IMR-90 (cell line): Measurements from ENCODE around the gene NMUR1. TPM values are rescaled to one million over a fixed set of nuclear protein-coding genes. Genes with fewer than 3 reads are reported as not detected.

Experiments used
- ATAC-seq: fragments of 200-7000 bp; cut with Tn5 transposase; 2 replicates; pipeline ENCODE4 v1.9.1; 2020; ENCODE audit warnings: low read depth, mild to moderate bottlenecking, moderate library complexity
- BruUV-seq: library from RNA; stranded (reverse); fragments of 400-500 nt; replicated peaks from 2 replicates; lab custom pipeline; 2021; lab: Mats Ljungman, UMichigan
- CTCF ChIA-PET: fragments of 300-600 bp; formaldehyde crosslinking; extraction: SDS; loops from one replicate; lab custom pipeline; 2021; ENCODE audit warnings: antibody characterized with exemption; lab: Yijun Ruan, JAX
- POLR2A ChIA-PET: fragments of 300-600 bp; sonication (Branson Sonifier 250); formaldehyde crosslinking; loops from one replicate; lab custom pipeline; 2022; ENCODE audit warnings: antibody characterized with exemption; ENCODE audit not compliant: unreplicated experiment; lab: Charles Lee
- DNase-seq: peaks from one replicate; pipeline ENCODE4 v3.0.0; 2013
- H2AFZ ChIP-seq: replicated peaks from 2 replicates; pipeline ENCODE3; 2013; ENCODE audit warnings: low read length, mild to moderate bottlenecking; ENCODE audit not compliant: poor library complexity
- H2AK5ac ChIP-seq: 2 replicates; pipeline ENCODE4 v1.6.1; 2013; ENCODE audit warnings: low read depth, low read length, inconsistent platforms
- H2AK9ac ChIP-seq: replicated peaks from 2 replicates; pipeline ENCODE3; 2013; ENCODE audit warnings: mild to moderate bottlenecking, low read depth, low read length, moderate library complexity; ENCODE audit not compliant: poor library complexity
- H2BK120ac ChIP-seq: 2 replicates; pipeline ENCODE4 v1.6.1; 2013; ENCODE audit warnings: low read depth, low read length, inconsistent platforms
- H2BK15ac ChIP-seq: 3 replicates; pipeline ENCODE4 v1.6.1; 2013; ENCODE audit warnings: low read depth, low read length, inconsistent platforms
- H2BK20ac ChIP-seq: 2 replicates; pipeline ENCODE4 v1.6.1; 2013; ENCODE audit warnings: low read depth, mild to moderate bottlenecking, inconsistent platforms, low read length, moderate library complexity
- H2BK5ac ChIP-seq: 2 replicates; pipeline ENCODE4 v1.6.1; 2013; ENCODE audit warnings: mild to moderate bottlenecking, low read depth, low read length, inconsistent platforms; ENCODE audit not compliant: poor library complexity, severe bottlenecking
- H3K14ac ChIP-seq: replicated peaks from 2 replicates; pipeline ENCODE4 v1.6.1; 2013; ENCODE audit warnings: low read depth, low read length, inconsistent platforms
- H3K18ac ChIP-seq: 2 replicates; pipeline ENCODE4 v1.6.1; 2013; ENCODE audit warnings: low read depth, low read length, control low read depth
- H3K23ac ChIP-seq: 2 replicates; pipeline ENCODE4 v1.6.1; 2013; ENCODE audit warnings: low read depth, low read length, inconsistent platforms
- H3K27ac ChIP-seq: 2 replicates; pipeline ENCODE4 v1.5.1; 2013; ENCODE audit warnings: mild to moderate bottlenecking, control low read depth, low read length; ENCODE audit not compliant: insufficient read depth
- H3K27me3 ChIP-seq: 2 replicates; pipeline ENCODE4 v1.6.1; 2013; ENCODE audit warnings: low read length; ENCODE audit not compliant: control insufficient read depth, insufficient read depth
- H3K36me3 ChIP-seq: 2 replicates; pipeline ENCODE4 v1.6.1; 2013; ENCODE audit warnings: low read length, mixed read lengths; ENCODE audit not compliant: control insufficient read depth, insufficient read depth
- H3K4ac ChIP-seq: 2 replicates; pipeline ENCODE4 v1.6.1; 2013; ENCODE audit warnings: low read depth, low read length, inconsistent platforms
- H3K4me1 ChIP-seq: 2 replicates; pipeline ENCODE4 v1.6.1; 2013; ENCODE audit warnings: low read length, mixed read lengths; ENCODE audit not compliant: control insufficient read depth, insufficient read depth
- H3K4me2 ChIP-seq: 2 replicates; pipeline ENCODE4 v1.6.1; 2013; ENCODE audit warnings: low read depth, mild to moderate bottlenecking, control low read depth, low read length, moderate library complexity
- H3K4me3 ChIP-seq: 2 replicates; pipeline ENCODE4 v1.5.1; 2013; ENCODE audit warnings: low read depth, mild to moderate bottlenecking, control low read depth, low read length, moderate library complexity; ENCODE audit not compliant: insufficient read depth
- H3K56ac ChIP-seq: 2 replicates; pipeline ENCODE4 v1.6.1; 2013; ENCODE audit warnings: low read length, inconsistent platforms; ENCODE audit not compliant: insufficient read depth; ENCODE audit errors: extremely low read depth
- H3K79me1 ChIP-seq, 2 experiments: 2 replicates each; pipeline ENCODE4 v1.6.1; 2013; ENCODE audit warnings: low read length in 2 of 2, inconsistent platforms in 1 of 2, low read depth in 1 of 2
- H3K9ac ChIP-seq: 2 replicates; pipeline ENCODE4 v1.6.1; 2013; ENCODE audit warnings: low read depth, low read length, control low read depth
- H3K9me1 ChIP-seq: 2 replicates; pipeline ENCODE4 v1.6.1; 2013; ENCODE audit warnings: low read length, inconsistent platforms; ENCODE audit not compliant: insufficient read depth
- H3K9me3 ChIP-seq: 2 replicates; pipeline ENCODE4 v1.6.1; 2013; ENCODE audit warnings: low read length; ENCODE audit not compliant: control insufficient read depth, insufficient read depth
- H4K20me1 ChIP-seq: 2 replicates; pipeline ENCODE4 v1.6.1; 2013; ENCODE audit warnings: low read length, inconsistent platforms; ENCODE audit not compliant: insufficient read depth
- H4K5ac ChIP-seq: 2 replicates; pipeline ENCODE4 v1.6.1; 2013; ENCODE audit warnings: mild to moderate bottlenecking, low read depth, low read length, control low read depth
- H4K8ac ChIP-seq, 2 experiments: 2 replicates each; pipeline ENCODE4 v1.6.1; 2013; ENCODE audit warnings: low read depth in 2 of 2, low read length in 2 of 2, control low read depth in 1 of 2, inconsistent platforms in 1 of 2
- H4K91ac ChIP-seq: 2 replicates; pipeline ENCODE4 v1.6.1; 2013; ENCODE audit warnings: low read depth, low read length, inconsistent platforms; ENCODE audit not compliant: insufficient read depth
- CEBPB ChIP-seq: IDR thresholded peaks from 2 replicates; pipeline ENCODE4 v1.6.1; 2012; ENCODE audit warnings: low read depth, low read length, improper control_type of control experiment
- CHD1 ChIP-seq: IDR thresholded peaks from 2 replicates; pipeline ENCODE4 v1.6.1; 2012; ENCODE audit warnings: low read depth, low read length, improper control_type of control experiment
- FOS ChIP-seq: fragments of 150-350 bp; IDR thresholded peaks from 2 replicates; pipeline ENCODE4 v1.6.1; 2016; ENCODE audit warnings: low read depth, low read length
- MAFK ChIP-seq: IDR thresholded peaks from 2 replicates; pipeline ENCODE4 v1.6.1; 2012; ENCODE audit warnings: low read depth, low read length, improper control_type of control experiment
- MAZ ChIP-seq: IDR thresholded peaks from 2 replicates; pipeline ENCODE4 v1.6.1; 2012; ENCODE audit warnings: low read depth, mild to moderate bottlenecking, low read length, improper control_type of control experiment, moderate library complexity, borderline replicate concordance
- MXI1 ChIP-seq: IDR thresholded peaks from 2 replicates; pipeline ENCODE4 v1.6.1; 2012; ENCODE audit warnings: low read depth, mild to moderate bottlenecking, low read length, moderate library complexity, borderline replicate concordance
- NFE2L2 ChIP-seq: fragments of 150-350 bp; IDR thresholded peaks from 2 replicates; pipeline ENCODE4 v1.6.1; 2016; ENCODE audit warnings: low read depth, mild to moderate bottlenecking, low read length
- POLR2A ChIP-seq: IDR thresholded peaks from 2 replicates; pipeline ENCODE4 v1.6.1; 2012; ENCODE audit warnings: mild to moderate bottlenecking, low read depth, low read length
- RAD21 ChIP-seq: IDR thresholded peaks from 2 replicates; pipeline ENCODE4 v1.6.1; 2012; ENCODE audit warnings: low read length, improper control_type of control experiment
- RCOR1 ChIP-seq: IDR thresholded peaks from 2 replicates; pipeline ENCODE4 v1.6.1; 2012; ENCODE audit warnings: mild to moderate bottlenecking, low read length, improper control_type of control experiment; ENCODE audit not compliant: insufficient replicate concordance
- RFX5 ChIP-seq: IDR thresholded peaks from 2 replicates; pipeline ENCODE4 v1.8.0; 2012; ENCODE audit warnings: low read depth, mild to moderate bottlenecking, low read length, moderate library complexity
- SMC3 ChIP-seq: fragments of 150-350 bp; IDR thresholded peaks from 2 replicates; pipeline ENCODE4 v1.6.1; 2016; ENCODE audit warnings: low read depth, mild to moderate bottlenecking, antibody characterized with exemption, low read length, moderate library complexity
- USF2 ChIP-seq: fragments of 150-350 bp; IDR thresholded peaks from 2 replicates; pipeline ENCODE4 v1.6.1; 2017; ENCODE audit warnings: mild to moderate bottlenecking, antibody characterized with exemption, low read length, low read depth
- WGBS, 2 experiments: methylation state at CpG; one replicate each; pipeline versions ENCODE4 v1.1.5 to v1.1.7; 2013; ENCODE audit warnings: missing lambda C conversion rate in 2 of 2; ENCODE audit not compliant: insufficient read length in 1 of 2; ENCODE audit errors: extremely low coverage in 2 of 2; 5-methylcytosine and 5-hydroxymethylcytosine counted together
- dilution Hi-C: fragments of 300-500 bp; cut with HindIII; formaldehyde crosslinking; loops from one replicate; pipeline ENCODE4 v1.14.3; 2018; ENCODE audit warnings: low sequenced_read_pairs; ENCODE audit not compliant: unreplicated experiment
- in situ Hi-C: fragments of 300-500 bp; cut with MboI; formaldehyde crosslinking; loops from 3 replicates; pipeline ENCODE4 v1.14.3; 2019; ENCODE audit warnings: low sequenced_read_pairs, inconsistent platforms, mixed read lengths
- intact Hi-C: fragments of 100-400 bp; cut with micrococcal nuclease; formaldehyde crosslinking; loops from 2 replicates; pipeline ENCODE4 v1.10.0; 2022
- polyA plus RNA-seq, 3 experiments: library from polyadenylated mRNA; depleted of rRNA; stranded (reverse); fragments of >200 nt; gene quantifications; 2 replicates each; pipeline ENCODE4 v1.2.3, GENCODE V29; 2012; ENCODE audit warnings: low replicate concordance in 1 of 3
- total RNA-seq: library from RNA; depleted of rRNA; stranded (reverse); fragments of >200 nt; gene quantifications from 2 replicates; pipeline ENCODE4 v1.2.3, GENCODE V29; 2012

NMUR1 gene
- total and polyA plus RNA-seq, 2 of the 4 experiments (the other 2 are of a cell fraction): not detected

- TF ChIP-seq SMC3 (no peak), RAD21 (no peak), USF2 (no peak), POLR2A (no peak), FOS (no peak)
Measured at GRCh38 chr2:231512222-231512621, 18.0 kb downstream of the NMUR1 start (continued).

- no peak overlapping the region for H2BK5ac ChIP-seq
- intact Hi-C loops (no loop called here), in situ Hi-C loops (no loop called here), dilution Hi-C loops (no loop called here)
- no peak overlapping the region for H3K4me2 ChIP-seq
- no peak overlapping the region for H2BK120ac ChIP-seq
- ATAC-seq (no peak), DNase-seq (no peak)
- H3K27me3 ChIP-seq: no peaks in the 10 kb centered on the region
- H3K14ac ChIP-seq: no peak overlapping the region
- H2BK15ac ChIP-seq: no peak overlapping the region
- no peak overlapping the region for H2AK9ac ChIP-seq
- no peaks in the 10 kb centered on the region for H3K4me1 ChIP-seq
- H4K20me1 ChIP-seq: no peaks in the 10 kb centered on the region
- H3K23ac ChIP-seq: no peak overlapping the region
- POLR2A ChIA-PET: no interaction called here
- H2AK5ac ChIP-seq: no peak overlapping the region
- no peak overlapping the region for H2BK20ac ChIP-seq
- H3K4ac ChIP-seq: no peak overlapping the region
- no peak overlapping the region for H4K8ac ChIP-seq
- H4K5ac ChIP-seq: no peak overlapping the region
- no peaks in the 10 kb centered on the region for H3K36me3 ChIP-seq
- TF ChIP-seq RCOR1: no peak
- TF ChIP-seq RFX5: no peak
- no peak for TF ChIP-seq POLR2A
- TF ChIP-seq CHD1: no peak
- TF ChIP-seq USF2: no peak
- TF ChIP-seq CEBPB: no peak
- no peak for TF ChIP-seq NFE2L2
- no peak for TF ChIP-seq MAFK
- TF ChIP-seq MAZ: no peak
- TF ChIP-seq MXI1: no peak
- no peak overlapping the region for H3K27ac ChIP-seq
- no peak overlapping the region for H3K9ac ChIP-seq
- H3K79me1 ChIP-seq: no peaks in the 10 kb centered on the region
- no peak overlapping the region for H3K4me3 ChIP-seq
- no peaks in the 10 kb centered on the region for H3K9me1 ChIP-seq
- no peak overlapping the region for H3K56ac ChIP-seq
- WGBS, 2 experiments: 83% methylated on average over 1 of the region's 3 CpGs; no CpG with 5 or more reads in 1 of the 2 experiments
- CTCF ChIA-PET: interaction anchor here (0.6 kb wide), 1 partner anchor 174 kb away, joined by 3 read pairs; no protein-coding TSS in a partner anchor
- no peak overlapping the region for H4K91ac ChIP-seq
- no peak overlapping the region for H3K18ac ChIP-seq
- H2AFZ ChIP-seq: no peak overlapping the region
- no TSS peak for BruUV-seq
- H3K9me3 ChIP-seq: no peaks in the 10 kb centered on the region
Measured at GRCh38 chr2:231503766-231504165, 26.5 kb downstream of the NMUR1 start.
